GM21447 (cell line): ENCODE results near the gene STAMBPL1.
"Not testable (repeated sequence)": the region's sequence is repeated elsewhere in the genome, so short reads cannot be mapped to it uniquely, and the experiment has no call there.

ENCODE experiments used
- ATAC-seq: cut with Tn5 transposase; IDR thresholded peaks from one replicate; pipeline ENCODE4 v1.9.1; 2021; ENCODE audit not compliant: unreplicated experiment

The STAMBPL1 gene

DNA sequence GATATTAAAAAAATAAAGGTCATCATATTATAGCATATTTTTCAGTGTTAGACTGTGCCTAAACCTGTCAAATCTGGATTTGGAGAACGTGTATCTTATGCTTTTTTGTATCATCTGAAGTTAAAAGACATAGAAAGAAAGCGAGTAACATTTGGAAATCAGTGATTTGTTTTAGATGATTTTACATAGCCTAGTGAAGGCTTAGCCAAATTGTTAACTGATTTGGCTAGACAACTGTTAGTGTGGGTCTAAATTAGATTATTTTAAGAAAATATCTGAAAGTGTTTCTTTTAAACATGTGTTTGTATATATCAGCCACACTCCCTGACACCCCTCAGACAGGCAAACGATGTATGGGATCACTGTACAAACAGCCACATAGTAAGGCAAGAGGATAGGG is 36.9 kb downstream of the STAMBPL1 start:
- ATAC-seq: no peak

DNA sequence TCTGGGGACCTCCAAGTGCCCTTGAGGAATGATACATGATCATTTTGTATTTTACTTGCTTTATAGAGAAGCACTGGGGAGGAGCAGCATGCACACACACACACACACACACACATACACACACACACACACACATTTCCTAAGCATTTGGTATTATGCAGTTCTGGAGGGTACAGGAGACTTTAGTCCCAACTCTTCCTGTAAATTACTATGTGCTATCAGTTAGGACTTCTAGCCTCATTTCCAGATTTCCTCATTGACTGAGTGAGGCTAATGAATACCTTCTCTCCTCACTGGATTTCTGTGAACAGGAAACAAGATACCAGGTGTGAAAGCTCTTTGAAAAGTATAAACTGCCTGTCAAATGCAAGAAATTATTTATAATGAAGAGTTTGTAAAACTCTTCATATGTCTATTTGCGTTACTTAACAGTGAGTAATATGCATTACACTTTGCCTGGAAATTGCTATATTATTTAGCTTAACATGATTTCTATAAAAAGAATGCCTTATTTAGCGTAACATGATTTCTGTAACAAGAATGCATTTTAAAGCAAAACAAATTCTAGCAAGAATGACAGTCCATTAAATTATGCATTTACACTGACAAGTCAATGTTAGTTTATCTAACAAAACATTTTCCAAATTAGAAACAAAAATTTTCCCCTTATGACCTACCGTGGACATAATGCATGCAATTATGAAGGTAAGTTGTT is 38.3 kb downstream of the STAMBPL1 start:
- ATAC-seq: no peak

DNA sequence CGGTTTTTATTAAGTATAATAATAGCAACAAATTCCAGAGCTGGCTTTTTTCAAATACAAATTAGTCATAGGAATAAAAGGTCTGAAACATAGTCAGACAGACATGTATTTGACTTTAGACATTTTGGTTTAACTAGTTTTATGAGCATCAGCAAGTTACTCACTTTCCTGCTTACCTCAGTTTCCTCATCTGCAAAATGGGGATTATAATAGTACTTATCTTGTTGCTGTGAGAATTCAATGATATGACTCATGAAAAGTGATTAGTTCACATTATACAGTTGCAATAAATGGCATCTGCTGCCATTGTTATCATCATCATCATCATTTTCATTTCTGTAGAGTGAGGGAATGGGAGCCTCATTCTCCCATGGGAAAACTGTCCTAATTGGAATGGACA is 39.0 kb downstream of the STAMBPL1 start:
- no peak for ATAC-seq

DNA sequence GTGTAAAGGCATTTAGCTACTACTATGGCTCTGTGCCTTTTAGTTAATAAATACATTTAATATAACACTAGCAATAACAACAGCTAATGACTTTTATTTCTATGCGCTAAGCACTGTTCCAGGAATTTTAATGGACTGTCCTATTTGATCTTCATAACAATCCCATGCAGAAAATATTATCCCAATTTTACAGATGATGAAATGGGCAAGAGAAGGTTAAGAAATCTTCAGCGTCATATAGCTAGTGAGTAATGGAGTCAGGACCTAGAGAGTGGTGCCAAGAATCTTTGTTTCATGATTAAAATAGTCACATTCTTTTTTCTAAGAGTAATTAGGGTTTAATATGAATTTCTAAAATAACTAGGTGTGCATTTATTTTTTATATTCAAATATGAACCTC is 40.2 kb downstream of the STAMBPL1 start:
- no peak for ATAC-seq

DNA sequence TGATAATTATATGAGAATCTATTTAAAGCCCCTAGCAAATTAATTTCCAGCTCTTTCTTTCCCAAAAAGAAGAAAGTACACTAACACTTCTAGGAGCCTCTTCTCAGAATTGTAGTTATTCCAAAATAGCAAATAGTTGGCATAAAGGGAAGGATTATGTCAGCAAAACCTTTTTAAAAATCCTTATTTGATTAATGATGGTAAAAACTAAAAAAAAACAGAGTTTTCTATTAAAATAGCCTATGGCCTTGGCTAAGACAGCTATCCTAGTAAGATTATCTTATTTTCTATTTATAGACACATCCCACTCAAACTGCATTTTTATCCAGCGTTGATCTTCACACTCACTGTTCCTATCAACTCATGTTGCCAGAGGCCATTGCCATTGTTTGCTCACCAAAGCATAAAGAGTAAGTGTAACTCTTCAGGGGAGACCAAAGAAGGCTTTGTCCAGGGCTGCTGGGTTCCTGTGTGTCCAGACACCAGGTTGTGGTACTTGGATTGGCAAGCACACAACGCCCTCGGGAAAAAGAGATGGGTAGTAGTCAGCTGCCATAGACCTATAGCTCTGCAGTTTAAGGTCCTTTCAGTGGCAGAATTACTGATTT is 41.0 kb downstream of the STAMBPL1 start:
- no peak for ATAC-seq

DNA sequence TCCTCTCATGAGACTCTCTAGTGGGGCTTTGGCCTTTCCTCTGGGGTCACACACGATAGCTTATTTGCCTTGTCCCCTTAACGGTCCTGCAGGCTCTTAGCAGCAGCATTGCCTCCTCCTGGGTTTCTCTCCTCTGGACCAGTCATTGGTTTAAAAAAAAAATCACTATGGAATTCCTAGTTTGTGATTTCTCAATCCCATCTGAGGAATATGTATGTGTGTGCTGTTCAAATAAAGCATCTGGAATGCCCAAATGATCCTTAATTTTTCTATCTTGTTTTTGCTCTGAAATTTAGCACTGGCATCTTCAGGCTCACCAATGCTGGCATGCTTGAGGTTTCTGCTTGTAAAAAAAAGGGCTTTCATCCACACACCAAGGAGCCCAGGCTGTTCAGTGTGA is 42.0 kb downstream of the STAMBPL1 start:
- ATAC-seq: no peak

DNA sequence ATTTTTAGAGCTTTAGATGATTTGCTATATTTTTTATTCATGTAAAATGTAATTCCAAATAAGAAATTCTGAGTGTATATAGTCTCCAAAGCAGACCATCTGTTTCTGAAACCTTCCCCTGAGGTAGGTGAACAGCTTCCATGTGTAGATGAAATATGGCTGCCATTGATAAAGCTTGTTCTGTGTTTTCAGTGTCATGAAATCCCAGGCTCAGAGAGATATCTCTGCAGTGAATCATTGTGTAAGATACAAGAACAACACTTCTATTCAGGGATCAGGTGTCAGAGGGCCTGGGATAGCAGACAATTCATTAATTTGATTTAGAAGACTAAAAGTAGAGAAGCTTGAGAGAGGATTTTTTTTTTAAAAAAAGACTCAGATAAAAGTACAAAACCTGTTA is 43.5 kb downstream of the STAMBPL1 start:
- no peak for ATAC-seq

DNA sequence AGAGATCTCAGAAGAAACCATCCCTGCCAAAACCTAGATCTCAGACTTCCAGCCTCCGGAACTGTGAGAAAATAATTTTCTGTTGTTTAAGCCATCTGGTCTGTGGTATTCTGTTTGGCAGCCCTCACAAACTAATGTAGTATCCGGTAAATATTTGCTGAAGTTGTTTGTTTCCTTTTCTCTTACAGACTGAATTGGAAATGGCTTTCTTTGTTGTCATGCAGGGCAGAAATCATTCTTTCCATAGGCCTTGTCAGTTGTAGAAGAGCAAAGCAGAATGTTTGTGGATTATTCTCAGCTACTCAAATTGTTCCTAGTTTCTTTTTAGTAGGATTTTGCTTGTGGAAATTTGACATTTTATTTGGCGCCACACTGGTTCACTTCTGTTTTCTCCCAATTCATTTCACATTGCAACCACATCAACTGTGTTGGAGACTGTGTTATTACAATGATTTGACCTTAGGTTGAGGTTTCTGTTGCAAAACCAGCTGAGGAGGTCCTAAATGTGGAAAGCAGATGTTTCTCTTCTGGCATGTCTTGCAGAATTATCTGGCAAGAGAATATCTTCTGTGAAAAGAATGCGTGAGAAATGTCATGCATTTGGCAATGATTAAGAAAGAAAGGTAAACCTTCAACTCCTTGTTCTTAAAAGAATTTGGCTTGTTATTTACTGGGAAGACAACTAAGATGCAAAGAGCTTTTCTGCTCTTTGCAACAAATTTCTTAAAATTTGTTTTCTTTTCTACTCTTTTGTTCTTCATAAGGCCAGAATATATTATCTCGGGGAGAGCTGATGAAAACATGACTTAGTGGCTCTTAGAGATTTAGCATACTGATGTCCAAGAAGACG is 46.7 kb downstream of the STAMBPL1 start:
- no peak for ATAC-seq

DNA sequence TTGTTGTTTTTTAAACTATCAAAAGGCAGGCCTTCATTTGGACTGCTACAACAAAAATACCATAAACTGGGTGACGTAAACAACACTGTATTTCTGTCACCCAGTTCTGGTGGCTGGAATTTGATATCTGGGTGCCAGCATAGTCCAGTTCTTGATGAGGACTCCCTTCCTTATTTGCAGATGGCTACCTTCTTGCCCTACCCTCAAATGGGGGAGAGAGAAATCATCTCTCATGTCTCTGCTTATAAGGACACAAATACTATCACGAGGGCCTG is 47.3 kb downstream of the STAMBPL1 start:
- ATAC-seq: no peak

DNA sequence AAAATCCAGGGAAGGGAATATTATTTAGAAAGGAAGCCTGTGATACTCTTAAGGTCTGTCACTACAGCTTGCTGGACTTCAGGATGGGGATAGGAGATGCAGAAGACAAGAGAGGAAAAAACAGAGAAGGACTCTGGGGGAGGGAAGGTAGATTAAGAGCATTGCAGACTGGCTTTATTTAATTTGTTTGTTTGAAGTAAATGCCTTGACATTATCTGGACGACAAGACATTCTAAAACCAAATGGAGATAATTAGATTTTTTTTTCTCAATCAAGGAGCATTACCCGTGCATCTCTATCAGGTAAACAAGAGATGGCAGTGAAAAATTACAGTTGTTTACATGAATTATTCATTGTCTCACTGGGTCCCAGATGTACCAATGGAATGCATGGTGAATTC is 48.2 kb downstream of the STAMBPL1 start:
- ATAC-seq: no peak

DNA sequence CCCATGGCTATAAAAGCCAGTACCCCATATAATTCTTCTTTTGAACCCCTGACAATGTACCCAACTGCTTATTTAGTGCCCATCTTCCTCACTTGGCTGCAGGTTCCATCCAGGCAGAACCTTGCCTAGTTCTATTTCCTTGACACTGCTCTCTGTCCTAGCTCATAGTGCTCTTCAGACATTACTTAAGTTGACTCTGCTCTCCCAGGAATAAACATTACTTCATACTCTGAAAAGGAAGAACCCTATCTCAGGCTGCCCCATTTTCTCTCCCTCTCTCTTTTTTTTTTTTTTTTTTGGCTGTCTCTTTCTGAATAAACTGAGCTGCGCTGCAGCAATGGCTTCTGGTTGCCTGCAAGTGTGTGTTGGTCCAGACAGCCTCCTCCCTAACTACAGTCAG is 51.5 kb downstream of the STAMBPL1 start:
- ATAC-seq: no peak

DNA sequence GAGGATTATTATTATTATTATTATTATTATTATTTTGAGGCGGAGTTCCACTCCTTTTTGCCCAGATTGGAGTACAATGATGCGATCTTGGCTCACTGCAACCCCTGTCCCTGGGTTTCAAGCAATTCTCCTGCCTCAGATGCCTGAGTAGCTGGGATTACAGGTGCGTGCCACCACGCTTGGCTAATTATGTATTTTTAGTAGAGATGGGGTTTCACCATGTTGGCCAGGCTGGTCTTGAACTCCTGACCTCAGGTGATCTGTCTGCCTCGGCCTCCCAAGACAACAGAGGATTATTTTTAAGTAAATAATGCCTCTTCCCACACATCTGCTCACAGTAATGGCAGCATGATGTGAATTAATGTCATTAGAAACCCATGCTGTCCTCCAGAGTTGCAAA is 52.0 kb downstream of the STAMBPL1 start:
- ATAC-seq: not testable (repeated sequence)

DNA sequence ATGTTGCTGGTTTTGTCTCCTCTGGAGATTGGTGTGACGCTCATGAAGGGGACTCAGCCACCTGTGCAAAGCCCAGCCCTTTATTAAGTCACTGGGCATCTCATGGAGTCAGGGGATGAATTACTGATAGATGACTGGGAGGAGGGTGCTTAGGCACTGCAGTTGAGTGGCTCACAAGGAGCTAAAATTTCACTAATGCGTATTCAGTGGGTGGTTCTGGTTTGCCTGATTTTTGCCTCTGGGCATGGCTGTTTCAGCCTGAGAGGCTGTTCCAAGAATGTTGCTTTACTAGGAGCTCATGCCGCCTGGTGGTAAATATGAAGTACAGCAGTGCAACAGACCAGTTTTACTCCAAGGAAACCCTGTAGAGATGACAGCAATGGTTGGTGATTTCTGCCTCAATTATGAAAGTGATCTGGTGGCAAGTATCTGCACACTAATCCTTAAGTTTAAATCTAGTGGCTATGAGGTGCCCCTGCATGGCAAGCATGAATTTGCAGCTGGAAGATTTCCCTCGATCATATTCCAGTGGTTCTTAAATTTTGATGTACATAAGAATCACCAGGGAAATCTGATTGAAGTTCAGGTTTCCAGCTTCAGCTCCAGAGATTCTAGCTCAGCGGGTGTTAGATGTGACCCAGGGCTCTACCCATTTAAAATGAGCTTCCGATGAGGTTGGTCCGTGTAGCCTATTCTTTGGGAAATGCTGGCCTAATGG is 52.7 kb downstream of the STAMBPL1 start:
- ATAC-seq: peak; percentile 53

DNA sequence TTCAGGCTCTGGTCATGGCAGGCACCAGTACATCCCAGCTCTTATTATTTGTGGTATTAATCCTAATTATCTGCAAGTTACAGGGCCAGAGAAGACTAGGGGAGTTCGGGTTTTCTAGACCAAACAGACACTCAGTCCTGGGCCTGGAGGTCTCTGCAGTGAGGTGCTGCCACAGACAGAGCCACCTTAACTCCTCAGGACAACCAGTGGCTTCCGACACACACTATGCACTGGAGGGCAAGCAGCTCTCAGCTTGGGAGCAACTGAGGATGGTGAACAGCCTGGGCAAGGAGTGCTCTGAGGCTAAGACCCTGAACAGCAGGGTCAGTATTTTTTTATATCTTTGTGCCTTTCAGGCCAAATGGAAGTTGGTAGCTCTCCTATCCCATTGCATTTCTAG is 53.5 kb downstream of the STAMBPL1 start:
- no peak for ATAC-seq

DNA sequence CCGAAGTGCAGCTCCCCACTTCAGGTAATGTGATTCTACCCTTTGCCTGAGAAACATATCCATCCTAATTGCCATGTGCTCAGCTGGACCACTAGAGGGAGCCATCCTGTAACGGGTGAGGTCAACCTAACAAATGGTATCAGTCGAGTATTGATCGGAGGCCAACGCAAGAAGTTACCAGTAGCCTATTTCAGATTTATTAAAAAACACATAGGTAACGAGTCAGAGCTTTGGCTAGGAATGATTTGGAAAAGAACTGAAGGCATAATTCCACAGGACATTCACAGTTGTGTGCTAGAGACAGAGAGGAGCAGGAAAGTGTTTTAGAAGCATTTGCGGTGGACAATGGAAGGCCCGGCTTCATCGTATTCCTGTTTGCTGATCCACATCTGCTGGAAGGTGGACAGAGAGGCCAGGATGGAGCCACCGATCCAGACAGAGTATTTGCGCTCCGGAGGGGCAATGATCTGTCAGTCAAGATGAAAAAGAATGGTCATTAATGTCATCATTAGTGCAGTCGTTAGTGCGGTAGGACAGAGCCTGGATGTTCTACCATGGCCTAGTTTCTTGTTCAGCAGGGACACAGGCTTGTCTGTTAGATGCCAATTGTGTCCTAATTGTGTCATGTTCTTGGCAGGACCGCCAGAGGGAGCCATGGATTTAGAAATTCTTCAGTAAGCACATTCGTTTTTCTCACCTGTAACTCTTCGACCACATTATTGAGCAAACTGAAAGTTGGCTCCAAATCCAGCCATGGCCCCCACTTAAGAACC is 55.0 kb downstream of the STAMBPL1 start:
- peak; percentile 56 for ATAC-seq

DNA sequence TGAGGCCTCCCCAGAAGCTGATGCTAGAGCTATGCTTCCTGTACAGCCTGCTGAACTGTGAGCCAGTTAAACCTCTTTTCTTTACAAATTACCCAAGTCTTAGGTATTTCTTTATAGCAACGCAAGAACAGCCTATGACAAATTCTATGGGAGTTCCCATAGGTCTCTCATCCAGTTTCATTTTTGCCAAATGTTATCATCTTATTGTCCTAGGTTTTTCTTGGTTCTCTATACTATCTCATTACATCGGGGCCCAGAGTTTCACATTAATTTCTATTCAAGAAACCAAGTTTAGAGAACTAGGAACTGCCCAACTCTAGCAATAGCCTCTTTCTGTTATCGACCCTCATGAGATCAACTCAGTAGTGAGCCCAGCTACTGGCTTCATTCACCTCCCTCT is 56.6 kb downstream of the STAMBPL1 start:
- ATAC-seq: no peak

DNA sequence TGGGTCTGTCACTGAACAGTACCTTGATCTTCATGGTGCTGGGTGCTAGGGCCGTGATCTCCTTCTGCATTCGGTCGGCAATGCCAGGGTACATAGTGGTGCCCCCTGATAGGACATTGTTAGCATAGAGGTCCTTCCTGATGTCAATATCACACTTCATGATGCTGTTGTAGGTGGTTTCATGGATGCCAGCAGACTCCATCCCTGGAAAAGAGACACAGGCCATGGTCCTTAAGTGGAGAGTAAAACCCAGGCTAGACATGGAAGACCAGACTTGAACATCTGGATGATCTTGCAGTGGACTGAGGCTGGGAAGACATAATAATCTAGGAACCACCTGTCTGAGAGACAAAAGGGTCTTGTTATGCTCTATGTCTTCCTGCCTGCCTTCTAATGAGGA is 58.0 kb downstream of the STAMBPL1 start:
- ATAC-seq: no peak

DNA sequence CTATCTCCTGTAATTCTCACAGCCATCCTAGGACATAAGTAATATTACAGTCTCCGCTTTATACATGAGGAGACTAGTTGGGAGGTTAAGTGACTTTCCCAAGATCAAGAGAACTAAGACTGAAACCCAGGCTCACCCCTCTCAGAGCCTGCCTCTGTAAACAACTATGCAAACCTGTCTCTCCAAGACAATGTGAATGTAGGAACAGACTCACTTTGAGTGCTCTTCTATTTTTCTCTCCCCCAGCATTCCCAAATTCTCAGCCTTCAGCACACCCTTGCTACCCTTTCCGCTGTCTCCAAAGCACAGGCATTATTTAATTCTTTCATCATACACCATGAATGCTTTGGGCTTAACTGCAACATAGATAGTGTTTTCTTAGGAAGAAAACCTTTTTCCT is 58.9 kb downstream of the STAMBPL1 start:
- no peak for ATAC-seq

DNA sequence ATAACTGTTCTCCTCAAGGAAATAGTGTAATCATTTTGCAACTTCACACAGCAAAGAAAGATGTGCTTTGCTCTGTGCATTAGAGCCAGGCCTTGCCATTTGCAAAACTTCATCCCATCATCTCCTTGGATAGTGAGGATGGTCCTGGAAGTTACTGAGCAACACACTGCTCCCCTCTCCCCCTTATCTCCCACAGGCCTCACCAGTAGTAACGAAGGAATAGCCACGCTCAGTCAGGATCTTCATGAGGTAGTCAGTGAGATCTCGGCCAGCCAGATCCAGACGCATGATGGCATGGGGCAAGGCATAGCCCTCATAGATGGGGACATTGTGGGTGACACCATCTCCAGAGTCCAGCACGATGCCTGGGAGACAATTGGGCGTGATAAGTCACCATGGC is 61.0 kb downstream of the STAMBPL1 start:
- ATAC-seq: no peak

DNA sequence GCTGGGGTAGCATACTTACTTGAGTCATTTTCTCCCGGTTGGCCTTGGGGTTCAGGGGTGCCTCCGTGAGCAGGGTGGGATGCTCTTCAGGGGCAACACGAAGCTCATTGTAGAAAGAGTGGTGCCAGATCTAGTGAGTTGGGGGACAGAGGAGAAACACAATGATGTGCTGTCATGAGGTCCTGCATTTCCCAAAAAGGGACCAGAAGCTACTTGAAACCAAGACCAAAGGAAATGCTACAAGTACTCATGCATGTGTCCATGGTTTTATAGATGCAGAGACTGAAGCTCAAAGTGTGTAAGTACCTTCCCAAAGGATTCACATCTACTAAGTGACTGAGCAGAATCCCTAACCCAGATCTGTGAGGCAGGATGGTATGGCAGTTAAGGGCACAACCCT is 63.7 kb downstream of the STAMBPL1 start:
- no peak for ATAC-seq

DNA sequence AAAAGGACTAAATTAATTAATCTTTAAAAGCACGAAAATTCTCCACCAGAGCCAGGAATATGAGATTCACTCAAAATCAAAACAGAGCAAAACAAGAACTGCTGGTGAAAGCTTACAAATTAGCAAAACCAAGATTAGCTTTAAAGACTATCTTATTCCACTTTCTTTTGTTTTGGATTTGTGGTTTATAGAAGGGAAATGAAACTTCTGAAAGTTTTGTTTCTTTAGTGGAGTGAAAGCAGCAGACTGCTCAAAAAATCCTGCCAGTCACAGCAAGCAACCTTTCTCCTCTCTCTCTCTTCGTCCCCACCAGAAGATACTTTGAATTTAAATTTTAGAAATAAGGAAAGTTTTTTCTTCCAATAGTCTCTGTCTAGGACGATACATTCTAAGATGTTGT is 64.8 kb downstream of the STAMBPL1 start:
- ATAC-seq: peak; percentile 63
